ENCODE results near the gene ANKRD31.
"Not testable (repeated sequence)": the region's sequence is repeated elsewhere in the genome, so short reads cannot be mapped to it uniquely, and the experiment has no call there.

ANKRD31 gene

GRCh38 chr5:75236322-75237316, at the start of gene ANKRD31:
Gene ANKRD31, minus strand, starts transcription at chr5:75236878. Its CDS starts 192 bp downstream, at chr5:75236686.
- no peak for FAIRE-seq

GRCh38 chr5:75286211-75286773, 49.6 kb upstream of the ANKRD31 start:
- no peak for FAIRE-seq
- DNase-seq (ENCODE audit: low spot score) = no peak

More at GRCh38 chr5:75236322-75237316, at the start of gene ANKRD31:
- peak; percentile 33 for DNase-seq (ENCODE audit: low spot score)

DNA sequence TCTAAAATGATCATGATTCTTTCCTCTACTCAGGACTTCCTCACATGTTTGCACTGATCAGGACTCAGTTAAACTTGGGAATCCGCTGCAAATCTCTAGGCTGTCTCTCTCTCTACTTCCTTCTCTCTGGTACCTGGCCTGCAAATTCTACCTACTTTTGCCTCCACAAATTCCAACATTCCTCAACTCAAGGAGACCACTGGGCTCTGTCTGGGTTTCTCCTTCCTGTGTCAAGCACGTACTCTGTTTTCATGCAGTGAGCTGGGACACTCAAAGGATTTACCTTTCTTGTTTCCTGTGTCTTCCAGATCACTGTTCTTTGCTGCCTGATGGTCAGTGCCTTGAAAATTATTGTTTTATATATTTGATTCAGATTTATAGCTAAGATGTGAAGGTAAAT, 45.9 kb upstream of the ANKRD31 start:
- FAIRE-seq = no peak
- no peak for DNase-seq (ENCODE audit: low spot score)

- peak; percentile 85 for DNase-seq (ENCODE audit: low spot score)
- FAIRE-seq = peak; percentile 93
Measured at GRCh38 chr5:75281716-75282465, 45.2 kb upstream of the ANKRD31 start.

DNA sequence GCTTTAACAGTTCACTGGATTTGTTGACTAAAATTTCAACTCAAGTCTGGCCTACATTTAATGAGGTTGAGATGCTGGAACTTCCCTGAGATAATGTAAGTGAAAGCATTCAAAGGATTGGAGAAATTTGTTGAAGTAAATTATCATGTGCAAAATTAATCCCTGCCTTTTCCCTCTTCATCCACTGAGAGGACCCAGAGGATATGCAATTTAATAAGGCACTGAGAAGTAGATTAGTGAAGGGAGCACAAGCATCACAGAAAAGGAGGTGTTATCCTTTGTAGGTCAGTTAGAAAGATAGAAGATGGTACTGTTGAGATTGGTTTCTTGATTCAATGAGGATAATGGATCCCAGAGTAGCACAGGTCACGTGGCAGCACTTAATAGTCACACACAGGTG, 42.6 kb upstream of the ANKRD31 start:
- no peak for FAIRE-seq

DNA sequence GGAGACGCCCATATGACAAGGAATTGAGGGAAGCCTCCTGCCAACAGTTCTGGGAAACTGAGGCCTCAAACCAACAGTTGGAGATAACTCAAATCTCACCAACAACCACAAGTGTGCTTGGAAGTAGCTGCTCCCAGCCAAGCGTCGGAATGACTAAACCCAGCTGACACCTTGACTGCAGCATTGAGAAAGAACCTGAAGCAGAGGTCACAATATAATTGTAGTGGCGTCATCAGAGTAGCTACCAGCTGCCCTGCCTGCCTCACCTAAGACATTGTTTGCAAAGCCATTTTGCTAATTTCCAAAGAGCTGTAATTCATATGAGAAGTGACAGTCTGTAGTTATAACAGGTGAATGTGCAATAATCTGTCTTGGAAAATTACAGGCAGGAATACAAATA, 40.8 kb upstream of the ANKRD31 start:
- DNase-seq (ENCODE audit: low spot score) = no peak
- FAIRE-seq = no peak

More for the DNA sequence above, 42.6 kb upstream of the ANKRD31 start:
- DNase-seq (ENCODE audit: low spot score) = no peak

DNA sequence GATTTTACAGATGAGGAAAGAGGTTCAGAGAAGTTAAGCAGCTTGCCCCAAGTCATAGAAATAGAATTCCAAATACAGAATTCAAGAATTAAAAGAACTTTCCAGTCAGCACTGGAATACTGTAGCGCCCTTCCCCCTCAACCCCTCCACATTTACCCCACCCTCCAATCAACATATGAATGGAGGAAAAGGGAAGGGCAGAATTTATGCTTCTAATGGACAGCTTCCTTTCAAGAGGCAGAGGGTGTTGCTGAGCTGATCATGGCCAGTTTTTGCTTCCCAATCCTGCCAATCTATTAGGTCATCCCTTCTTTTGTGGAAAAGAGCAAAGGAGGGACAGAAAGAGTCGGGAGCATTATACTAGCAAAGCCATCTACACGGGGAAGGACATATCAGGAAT, 39.1 kb upstream of the ANKRD31 start:
- no peak for DNase-seq (ENCODE audit: low spot score)
- no peak for FAIRE-seq

GRCh38 chr5:75275147-75275546, 38.5 kb upstream of the ANKRD31 start:
- no peak for DNase-seq (ENCODE audit: low spot score)
- no peak for FAIRE-seq

DNA sequence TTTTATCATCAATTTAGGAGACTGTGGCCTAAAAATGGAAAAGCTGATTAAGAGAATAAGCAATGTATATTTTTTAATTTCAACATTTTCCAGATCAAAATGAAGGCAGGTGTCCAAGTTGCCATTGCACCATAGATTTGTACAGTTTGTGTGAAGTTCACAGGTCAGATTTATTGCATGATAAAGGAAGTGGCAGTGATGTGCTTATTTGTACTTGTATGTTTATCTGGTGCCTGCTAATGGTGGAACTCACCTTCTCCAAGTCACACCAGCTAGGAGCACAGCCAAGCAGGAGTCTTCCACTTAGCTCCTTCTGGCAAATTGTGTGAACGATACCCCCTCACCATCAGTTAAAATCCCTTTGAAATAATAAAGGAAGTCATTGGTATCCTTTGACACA, 37.8 kb upstream of the ANKRD31 start:
- no peak for FAIRE-seq
- DNase-seq (ENCODE audit: low spot score) = no peak

- DNase-seq (ENCODE audit: low spot score); FAIRE-seq: not testable (repeated sequence)
Measured at GRCh38 chr5:75270605-75271004, 33.9 kb upstream of the ANKRD31 start.

DNA sequence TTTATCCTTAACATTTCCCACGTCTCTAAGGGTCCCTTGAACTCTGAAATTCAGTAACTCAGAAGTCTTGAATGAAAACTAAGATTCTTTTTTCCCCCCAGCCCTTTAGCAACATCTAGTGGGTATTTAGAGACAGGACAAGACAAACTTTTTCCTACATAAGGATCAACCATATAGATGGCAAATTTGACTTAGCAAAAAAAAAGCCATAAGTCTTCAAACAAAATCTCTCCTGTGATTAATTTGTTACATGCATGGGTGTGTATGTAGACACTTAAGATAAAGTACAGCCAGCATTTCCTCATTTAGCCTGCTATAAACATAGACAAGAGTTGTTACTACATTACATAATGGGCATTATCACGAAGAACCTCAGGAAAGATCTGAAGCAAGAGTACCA, 29.1 kb upstream of the ANKRD31 start:
- FAIRE-seq = no peak

GRCh38 chr5:75262271-75262670, 25.6 kb upstream of the ANKRD31 start:
- FAIRE-seq (no peak), DNase-seq (ENCODE audit: low spot score) (peak; percentile 15)

More for the DNA sequence above, 29.1 kb upstream of the ANKRD31 start:
- DNase-seq (ENCODE audit: low spot score) = no peak

GRCh38 chr5:75260708-75261107, 24.0 kb upstream of the ANKRD31 start:
- peak; percentile 73 for FAIRE-seq

GRCh38 chr5:75250452-75250851, 13.8 kb upstream of the ANKRD31 start:
- DNase-seq (ENCODE audit: low spot score); FAIRE-seq: not testable (repeated sequence)

More at GRCh38 chr5:75260708-75261107, 24.0 kb upstream of the ANKRD31 start:
- peak; percentile 49 for DNase-seq (ENCODE audit: low spot score)

GRCh38 chr5:75245023-75245422, 8.3 kb upstream of the ANKRD31 start:
- FAIRE-seq = no peak
- no peak for DNase-seq (ENCODE audit: low spot score)

DNA sequence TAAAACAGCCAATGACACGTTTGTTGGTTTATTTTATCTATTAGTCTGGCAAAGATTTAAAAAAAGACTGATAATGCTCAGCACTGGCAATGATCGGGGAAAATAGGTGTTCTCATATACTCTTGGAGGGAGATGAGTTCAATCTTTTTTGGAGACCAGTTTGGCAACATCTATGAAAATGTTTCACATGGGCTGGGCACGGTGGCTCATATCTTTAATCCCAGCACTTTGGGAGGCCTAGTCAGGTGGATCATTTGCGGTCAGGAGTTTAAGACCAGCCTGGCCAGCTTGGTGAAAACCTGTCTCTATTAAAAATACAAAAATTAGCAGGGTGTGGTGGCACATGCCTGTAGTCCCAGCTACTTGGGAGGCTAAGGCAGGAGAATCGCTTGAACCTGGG, 6.8 kb upstream of the ANKRD31 start:
- FAIRE-seq = no peak
- DNase-seq (ENCODE audit: low spot score) = no peak

- FAIRE-seq (no peak), DNase-seq (ENCODE audit: low spot score) (no peak)
Measured at GRCh38 chr5:75243100-75243499, 6.4 kb upstream of the ANKRD31 start.

- no peak for FAIRE-seq
Measured at GRCh38 chr5:75242067-75242466, 5.4 kb upstream of the ANKRD31 start.

GRCh38 chr5:75239681-75240080, 3.0 kb upstream of the ANKRD31 start:
- peak; percentile 67 for FAIRE-seq
- DNase-seq (ENCODE audit: low spot score) = peak; percentile 45

More at GRCh38 chr5:75242067-75242466, 5.4 kb upstream of the ANKRD31 start:
- no peak for DNase-seq (ENCODE audit: low spot score)

- FAIRE-seq (no peak), DNase-seq (ENCODE audit: low spot score) (no peak)
Measured at GRCh38 chr5:75235711-75236110, 967 bp downstream of the ANKRD31 start.

DNA sequence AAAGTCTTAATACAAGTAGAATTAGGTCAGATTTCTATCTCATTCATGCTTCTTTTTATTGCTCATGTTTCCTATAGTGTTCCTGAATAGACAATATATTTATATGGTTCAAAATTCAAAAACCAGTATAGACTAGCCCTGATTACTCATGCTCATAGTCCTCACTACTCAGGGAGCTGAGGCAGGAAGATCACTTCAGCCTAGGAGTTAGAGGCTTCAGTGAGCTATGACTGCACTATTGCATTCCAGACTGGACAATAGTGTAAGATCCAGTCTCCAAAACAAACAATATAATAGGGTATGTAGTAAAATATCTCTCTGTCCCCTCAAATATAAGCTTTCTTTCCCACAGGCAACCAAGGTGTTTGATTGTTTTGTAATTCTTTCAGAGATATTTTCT, 2.4 kb downstream of the ANKRD31 start:
- FAIRE-seq (no peak), DNase-seq (ENCODE audit: low spot score) (no peak)

- DNase-seq (ENCODE audit: low spot score) (no peak), FAIRE-seq (no peak)
Measured at GRCh38 chr5:75226916-75227315, 9.8 kb downstream of the ANKRD31 start.
